SK-N-SH treated with all-trans-retinoic acid at 6 μM for 48 hours (cell line): ENCODE results near the gene PAPPA.

ENCODE experiments used
- PATZ1 ChIP-seq: fragments of 250-450 bp; sonication (Bioruptor Pico); IDR thresholded peaks from 2 replicates; pipeline ENCODE4 v1.8.0; 2020; ENCODE audit warnings: mild to moderate bottlenecking, moderate library complexity, borderline replicate concordance
- POU6F1 ChIP-seq: fragments of 250-450 bp; sonication (Bioruptor Pico); IDR thresholded peaks from 2 replicates; pipeline ENCODE4 v1.8.0; 2021; ENCODE audit warnings: low read depth, mild to moderate bottlenecking, moderate library complexity, borderline replicate concordance
- RARB ChIP-seq: fragments of 250-450 bp; sonication (Bioruptor Pico); IDR thresholded peaks from 2 replicates; pipeline ENCODE4 v1.8.0; 2021; ENCODE audit warnings: mild to moderate bottlenecking, moderate library complexity

- TF ChIP-seq RARB (CRISPR knock-in tag), result no peak
- TF ChIP-seq PATZ1, result no peak
- TF ChIP-seq POU6F1 (CRISPR knock-in tag), result no peak
These were observed 168.9 kb downstream of the PAPPA start for GRCh38 chr9:116322521-116322920.
